HG02759 (cell line): Measurements from ENCODE around the gene CDRT4.

ENCODE experiments used
- ATAC-seq: cut with Tn5 transposase; IDR thresholded peaks from one replicate; pipeline ENCODE4 v1.9.1; 2021; ENCODE audit warnings: mild to moderate bottlenecking, moderate library complexity; ENCODE audit not compliant: unreplicated experiment

Gene CDRT4

DNA sequence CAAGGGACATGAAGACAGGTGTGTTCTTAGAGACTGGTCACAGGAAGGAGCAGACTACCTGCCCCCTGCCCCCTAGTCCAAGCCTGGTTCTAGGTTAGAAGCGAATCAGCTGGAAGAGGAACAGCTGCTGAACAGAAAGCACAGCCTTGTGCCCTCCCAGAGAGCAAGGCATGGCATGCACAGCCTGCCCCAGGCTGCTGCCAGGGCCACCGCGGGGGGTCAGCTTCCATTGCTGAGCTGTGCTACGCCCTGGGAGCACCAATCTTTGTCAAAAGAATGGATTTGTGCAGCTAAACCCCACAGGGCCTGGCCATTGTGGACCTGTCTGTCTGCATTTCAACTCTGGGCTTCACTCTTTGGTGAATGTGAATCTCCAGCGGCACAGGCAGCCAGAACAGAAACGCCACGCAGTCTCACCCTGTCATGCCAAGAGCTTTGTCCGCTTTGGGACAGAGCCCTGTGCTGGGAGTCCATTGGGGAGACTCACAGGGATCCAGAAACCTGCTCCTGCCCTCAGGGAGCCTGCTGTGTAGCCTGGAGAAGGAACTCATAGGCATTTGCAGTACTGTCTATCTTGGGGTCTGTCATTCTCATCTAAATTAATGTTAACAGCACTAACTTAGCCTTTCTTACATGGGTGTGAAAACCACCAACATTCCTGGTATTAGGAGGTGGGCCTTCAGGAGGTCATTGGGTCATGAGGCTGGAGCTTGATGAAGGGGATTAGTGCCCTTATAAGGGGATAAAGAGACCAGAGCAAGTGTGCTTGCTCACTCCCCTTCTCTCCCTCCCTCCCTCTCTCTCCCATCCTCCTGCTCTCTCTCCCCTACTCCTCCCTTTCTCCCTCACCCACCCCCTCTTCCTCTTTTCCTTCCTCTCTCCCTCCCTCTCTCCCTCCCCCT, 25.6 kb upstream of the CDRT4 start:
- no peak for ATAC-seq

DNA sequence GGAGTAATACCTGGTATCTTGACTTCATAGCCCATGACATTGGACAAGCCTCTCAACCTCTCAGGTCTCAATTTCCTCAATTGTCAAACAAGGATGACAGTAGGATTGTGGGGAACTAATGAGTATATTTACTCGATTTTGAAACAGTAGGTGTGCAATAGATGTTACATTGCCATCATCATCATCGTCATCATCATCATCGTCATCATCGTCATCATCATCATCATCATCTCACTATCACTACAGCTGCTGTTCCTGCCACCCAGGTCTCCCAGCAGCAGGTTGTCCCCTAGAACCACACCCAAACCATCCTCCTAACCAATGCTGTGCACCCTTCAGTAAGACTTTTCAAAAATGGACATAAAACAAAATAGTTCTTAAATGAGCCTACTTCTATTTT, 24.8 kb upstream of the CDRT4 start:
- no peak for ATAC-seq

DNA sequence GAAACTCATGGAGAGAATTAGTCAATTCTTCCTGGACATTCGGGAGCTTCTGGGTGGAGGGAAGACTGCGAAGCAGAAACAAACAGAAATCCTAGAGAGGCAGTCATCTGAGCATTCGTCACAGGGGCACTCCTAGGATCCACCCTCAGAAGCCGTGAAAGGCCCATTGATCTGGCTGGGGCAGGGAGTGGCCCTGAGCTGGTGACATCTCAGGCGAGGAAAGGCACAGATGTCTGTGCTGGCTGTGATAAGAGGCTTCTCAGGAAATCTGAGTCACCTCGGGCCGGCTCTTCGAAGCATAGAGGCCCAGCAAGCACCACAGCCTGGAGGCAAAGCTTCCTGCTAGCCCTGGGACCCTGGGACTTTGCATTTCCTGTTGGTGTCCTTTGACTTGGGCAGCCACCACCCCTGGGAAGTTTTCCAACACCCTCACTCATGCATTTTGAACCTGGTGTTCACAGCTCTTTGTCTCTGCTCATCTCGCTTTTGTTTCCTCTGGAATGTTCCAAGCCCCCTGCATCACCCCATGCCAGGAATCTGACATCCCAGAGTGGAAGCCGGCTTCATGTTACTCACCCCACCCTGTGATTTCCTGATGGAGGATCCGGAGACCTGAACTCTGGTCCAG, 23.3 kb upstream of the CDRT4 start:
- ATAC-seq: no peak

DNA sequence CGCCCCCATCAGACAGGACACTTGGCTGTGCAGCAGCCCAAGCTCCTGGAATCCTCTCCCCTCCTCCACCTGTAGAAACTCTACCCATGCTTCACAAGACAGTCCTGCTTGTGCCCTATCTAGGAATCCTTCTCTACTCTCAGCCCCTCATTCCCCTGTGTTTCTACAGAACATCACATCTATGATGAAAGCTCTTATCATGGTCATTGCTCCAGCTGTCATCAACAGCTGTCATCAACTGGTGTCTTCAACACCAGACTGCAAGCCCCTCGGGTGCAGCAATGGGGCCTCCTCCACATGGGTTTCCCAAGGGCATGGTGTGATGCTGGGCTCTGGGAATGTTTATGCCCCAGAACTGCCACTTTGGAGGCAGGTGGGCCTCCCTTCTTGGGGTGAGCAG, 21.1 kb upstream of the CDRT4 start:
- no peak for ATAC-seq

DNA sequence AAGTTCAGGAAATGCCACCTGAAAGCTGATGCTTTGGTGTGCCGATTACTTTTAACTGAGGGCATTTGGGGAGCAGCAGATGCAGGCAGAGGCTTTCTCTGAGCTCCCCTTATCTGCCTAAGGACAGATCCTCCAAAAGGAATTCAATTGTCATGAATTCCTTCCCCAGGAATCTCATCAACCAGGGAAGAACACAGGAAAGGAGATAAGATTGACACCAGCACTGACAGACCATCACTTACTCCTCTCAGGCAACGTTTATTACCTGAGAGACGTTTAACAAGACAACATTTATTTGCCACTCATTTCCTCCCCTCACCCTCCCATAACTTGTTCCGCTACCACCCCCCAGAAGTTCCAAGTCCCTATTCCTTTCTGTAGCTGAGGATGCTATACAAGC, 17.6 kb upstream of the CDRT4 start:
- ATAC-seq: no peak

DNA sequence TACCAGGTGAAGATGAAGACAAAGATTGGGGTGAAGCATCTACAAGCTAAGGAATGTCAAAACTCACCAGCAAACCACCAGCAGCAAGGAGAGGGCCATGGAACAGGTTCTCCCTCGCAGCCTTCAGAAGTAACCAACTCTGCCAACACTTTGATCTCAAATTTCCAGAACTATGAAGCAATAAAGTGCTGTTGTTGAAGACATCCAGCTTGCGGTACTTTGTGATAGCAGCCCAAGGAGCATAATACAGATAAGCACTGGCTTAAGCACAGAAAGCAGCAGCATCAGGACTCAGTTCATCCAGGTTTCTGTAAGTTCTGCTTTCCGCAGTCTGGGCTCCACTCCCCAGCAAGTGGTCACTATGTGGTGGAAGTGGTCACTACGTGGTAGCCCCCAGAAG, 16.0 kb upstream of the CDRT4 start:
- ATAC-seq: no peak

DNA sequence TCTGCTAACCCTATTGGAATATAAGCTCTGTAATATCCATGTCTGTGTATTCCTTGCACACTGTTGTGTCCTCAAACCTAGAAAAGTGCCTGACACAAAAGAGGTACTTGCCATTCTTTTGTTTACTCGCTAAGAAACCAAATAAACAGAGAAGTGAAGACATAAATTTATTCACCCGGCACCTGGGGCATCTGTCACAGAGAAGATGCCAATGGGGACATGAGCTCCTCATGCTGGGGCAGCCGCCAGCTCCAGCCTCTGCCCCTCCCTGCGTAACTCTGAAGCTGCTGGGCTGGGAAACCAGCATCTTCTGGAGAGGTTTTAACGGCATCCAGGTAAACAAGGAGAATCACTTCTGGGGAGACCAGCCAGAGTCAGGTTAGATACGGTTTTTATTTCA, 15.1 kb upstream of the CDRT4 start:
- ATAC-seq: no peak

DNA sequence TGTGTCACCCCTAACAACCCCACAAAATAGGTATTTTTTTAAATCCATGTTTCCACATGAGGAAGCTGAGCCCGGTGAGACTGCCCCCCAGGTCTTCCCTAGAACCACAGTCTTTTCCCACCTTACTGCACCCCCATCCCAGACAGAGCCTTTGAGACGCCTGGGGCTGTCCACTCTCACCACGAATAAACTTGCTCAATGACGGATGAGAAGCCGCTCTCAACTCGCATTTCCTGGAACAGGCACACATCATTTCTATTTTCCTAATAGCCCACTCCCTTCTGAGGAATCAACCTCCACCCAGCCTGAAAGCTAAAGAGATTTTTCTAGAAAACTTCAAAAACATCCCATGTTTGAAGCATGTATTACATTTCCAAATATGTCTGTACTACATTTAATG, 14.1 kb upstream of the CDRT4 start:
- no peak for ATAC-seq

DNA sequence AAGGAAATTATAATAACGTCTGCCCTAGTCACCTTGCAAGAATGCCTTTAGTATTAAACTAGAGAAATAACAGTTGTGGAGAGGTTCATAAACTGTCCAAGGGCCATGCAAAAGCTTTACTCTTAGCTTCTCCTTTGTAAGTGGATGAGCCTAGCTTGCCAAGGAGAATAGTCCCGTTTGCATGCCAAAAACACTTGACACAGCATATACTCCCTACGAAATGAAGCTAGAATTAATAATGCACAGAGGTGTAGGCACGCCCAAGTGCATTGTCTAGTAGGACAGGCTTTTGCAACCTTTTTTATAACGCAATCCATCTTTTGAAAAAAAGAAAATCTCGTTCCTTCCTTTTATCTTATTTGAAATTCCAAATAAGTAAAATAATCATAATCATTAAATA, 12.8 kb upstream of the CDRT4 start:
- no peak for ATAC-seq

DNA sequence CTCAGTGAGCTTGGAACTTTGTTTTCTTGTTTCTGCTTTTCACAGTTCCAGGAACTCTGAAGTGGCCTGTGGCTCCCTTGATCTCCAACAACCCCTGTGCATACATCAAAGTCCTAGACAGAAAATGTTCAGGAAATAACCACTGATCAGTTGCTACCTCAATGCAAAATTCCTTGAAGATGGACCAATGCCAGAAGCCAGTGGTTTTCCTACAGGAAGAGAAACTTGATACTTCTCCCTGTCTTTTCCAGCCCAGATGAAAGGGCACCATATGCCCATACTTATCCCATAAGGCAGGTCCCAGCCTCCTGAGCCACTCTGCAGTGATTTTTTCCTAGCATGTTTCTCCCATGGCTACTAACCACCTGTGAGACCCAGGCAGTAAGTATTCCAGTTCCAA, 12.3 kb upstream of the CDRT4 start:
- ATAC-seq: no peak

DNA sequence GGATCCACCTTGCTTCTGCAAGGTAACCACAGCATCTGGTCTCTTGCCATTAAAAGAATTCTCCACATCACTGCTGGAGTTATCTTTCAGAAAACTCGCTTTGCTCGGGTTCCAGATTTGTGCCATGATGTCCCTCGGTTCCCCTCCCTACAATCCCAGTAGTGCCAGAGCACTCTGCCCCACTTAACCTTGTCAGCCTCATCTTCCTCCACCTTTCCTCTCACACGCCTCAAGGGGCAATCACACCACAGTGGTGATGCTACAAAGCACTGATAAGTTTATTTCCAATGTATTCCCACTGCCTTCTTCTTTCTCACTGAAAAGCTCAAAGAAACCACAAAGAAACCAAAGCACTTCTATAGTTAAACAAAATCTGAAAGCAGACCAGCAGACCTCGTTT, 11.4 kb upstream of the CDRT4 start:
- no peak for ATAC-seq

DNA sequence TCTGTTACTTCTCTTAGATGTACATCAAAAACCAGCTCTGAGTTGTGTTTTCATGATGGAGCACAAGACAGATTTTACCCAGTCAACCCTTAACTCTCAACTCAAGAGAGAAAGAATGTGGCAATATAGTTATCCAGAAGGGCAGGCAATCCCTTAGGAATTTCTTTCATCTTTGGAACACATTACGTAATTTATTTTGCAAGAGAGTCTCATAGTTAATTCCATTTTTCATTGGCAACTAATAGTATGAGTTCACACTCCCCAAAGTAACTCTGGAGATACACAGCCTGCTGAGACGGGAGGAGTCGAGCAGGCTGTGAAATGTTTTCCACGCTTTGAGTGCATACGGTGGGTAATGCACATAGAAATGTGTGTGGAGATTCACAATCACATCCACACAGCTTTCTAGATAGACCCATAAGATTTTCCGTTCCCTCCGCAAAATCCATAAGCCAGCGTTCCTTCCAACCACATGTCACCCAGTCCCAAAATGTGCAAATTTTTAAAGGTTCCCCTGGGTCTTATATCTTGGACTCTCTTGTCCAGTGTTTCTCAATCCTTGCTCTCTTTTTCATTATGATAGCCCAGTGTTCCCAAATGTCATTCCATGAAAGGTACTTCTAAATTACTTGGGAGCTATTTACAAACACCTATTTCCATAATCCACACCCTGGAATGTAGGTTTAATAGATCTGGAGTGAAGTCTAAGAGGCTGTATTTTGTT, 8.4 kb upstream of the CDRT4 start:
- ATAC-seq: no peak

DNA sequence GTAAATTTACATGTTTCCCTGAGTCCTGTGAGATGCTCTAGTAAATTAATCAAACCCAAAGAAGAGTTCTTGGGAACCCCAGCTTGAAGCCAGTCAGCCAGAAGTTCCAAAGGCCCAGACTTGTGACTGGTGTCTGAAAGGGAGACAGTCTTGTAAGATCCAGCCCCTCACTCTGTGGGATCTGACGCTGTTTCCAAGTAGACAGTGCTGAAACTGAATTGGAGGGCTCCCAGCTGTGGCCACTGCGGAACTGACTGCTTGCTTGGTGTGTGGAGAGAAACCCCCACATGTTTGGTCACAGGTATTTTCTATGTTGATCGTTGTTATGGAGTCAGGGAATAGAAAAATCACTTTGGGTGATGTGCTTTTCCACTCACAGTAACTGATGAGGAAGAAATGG, 5.5 kb upstream of the CDRT4 start:
- ATAC-seq: no peak

DNA sequence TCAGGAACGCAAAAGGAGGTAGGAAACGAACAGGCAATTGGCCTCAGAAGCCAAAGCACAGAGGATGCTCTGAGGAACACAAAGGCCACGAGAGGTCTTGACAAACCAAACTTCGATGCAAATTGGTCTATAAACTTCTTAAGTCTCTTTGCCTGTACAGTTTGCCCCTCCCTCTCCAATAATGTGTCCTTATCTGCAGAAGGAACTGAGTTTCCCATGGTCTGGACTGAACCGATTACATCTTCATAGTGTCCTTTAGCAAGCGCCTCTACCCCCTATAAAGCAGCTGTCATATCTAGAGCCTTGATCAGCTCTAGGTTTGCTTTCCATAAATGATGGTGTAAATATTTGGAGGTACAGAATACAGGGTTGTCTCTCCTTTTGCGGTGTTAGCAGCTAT, 3.1 kb upstream of the CDRT4 start:
- ATAC-seq: no peak

DNA sequence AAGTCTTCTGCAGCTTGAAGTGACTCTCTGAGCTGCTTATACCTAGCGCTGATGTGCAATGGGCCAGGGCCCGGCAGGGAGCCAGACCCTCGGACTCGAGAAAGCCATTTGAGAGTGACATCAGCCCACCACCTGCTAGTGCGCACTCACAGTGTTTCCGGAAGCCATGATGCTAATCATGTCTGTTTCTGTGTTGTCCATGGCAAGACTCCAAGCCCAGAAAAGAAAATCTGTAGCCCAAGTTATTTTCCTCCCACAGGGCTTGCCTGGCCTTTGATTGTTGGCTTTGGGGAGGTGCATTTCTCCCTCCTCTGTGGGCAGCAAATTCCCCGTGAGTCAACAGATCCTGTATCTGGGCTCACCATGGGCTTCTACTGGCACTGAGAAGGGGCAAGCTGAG, 1.8 kb upstream of the CDRT4 start:
- ATAC-seq: no peak

DNA sequence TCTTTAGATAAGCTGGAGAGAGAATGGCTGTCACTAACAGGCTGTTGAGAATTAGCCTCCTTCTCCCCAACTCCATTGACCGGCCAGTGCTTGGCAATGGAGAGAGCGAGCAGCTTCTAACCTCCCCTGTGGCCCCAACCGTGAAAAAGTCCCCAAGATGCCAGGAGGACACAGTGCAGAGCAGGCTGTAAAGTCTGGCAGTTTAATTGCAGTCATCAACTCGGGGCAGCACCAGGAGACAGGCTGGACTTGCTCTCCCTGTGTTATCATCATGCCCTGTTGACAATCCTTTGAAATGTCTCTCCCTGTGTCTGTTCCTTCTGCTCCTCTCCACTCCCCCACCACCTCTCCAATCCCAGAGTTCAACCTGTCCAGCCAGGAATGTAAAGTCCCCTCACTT, 705 bp upstream of the CDRT4 start:
- no peak for ATAC-seq

DNA sequence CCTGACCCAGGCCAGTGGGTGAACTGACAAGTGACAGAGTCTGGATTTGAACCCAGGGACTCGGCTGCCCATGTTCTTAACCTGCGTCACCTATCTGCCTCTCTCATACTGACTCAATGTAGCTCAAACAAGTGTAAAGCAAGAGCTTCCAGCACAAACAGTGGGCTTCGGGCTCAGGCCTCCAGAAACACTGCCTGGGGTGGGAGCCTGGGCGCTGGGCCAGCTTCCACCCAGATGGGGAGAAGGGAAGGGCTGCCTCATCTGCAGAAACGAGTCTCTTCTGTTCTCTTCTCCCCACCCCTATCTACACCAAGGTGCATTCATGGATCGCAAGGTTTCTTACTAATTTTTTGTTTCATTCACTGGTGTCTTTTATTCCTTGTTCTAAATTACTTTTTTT, 1.3 kb downstream of the CDRT4 start:
- ATAC-seq: no peak

DNA sequence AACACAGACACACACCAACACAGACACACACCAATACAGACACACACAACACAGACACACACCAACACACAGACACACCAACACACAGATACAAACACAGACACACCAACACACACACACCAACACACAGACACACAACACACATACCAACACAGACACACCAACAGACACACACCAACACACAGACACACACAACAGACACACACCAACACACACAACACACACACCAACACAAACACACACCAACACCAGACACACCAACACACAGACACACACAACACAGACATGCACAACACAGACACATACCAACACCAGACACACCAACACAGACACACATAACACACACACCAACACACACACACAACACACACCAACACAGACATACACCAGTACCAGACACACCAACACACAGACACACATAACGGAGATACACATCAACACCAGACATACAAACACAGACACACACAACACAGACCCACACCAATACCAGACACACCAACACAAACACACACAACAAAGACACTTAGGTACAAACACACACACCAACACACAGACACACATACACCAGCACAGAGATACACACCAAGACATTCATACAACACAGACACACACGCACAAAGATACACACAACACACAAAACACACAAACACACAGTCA, 2.2 kb downstream of the CDRT4 start:
- no peak for ATAC-seq

DNA sequence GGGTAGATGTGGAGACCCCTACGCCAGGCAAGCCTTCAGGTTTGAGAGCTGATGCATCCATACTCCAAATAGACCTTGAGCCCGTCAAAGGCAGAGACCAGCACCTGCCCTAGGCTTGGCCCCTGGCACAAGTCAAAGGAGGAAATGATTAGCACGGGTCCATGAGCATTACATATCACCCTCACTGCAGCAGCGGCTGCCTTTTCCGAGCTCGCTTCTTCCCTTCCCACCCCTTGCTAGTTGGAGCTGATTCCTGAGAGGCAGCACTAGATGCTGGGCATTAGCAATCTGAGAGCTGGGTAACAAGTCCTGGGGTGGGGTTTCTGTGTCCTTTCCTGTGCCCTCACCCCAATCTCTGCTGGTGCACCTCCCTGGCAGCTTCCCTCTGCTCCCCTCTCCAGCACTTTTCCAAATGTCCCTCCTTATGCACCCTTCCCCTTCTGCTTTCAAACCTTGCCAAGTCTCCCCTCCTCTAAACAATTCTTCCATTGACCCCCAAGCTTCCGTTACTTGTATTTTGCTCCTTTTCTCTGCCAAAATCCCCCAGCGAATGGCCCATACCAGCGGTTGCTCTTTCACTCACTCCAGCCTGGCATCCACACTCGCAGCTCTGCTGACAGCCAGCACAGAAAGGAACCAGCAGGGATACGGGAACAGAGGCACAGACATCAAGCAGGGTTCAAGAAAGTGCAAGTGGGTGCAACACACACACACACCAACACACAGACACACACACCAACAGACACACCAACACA, 3.0 kb downstream of the CDRT4 start:
- no peak for ATAC-seq

DNA sequence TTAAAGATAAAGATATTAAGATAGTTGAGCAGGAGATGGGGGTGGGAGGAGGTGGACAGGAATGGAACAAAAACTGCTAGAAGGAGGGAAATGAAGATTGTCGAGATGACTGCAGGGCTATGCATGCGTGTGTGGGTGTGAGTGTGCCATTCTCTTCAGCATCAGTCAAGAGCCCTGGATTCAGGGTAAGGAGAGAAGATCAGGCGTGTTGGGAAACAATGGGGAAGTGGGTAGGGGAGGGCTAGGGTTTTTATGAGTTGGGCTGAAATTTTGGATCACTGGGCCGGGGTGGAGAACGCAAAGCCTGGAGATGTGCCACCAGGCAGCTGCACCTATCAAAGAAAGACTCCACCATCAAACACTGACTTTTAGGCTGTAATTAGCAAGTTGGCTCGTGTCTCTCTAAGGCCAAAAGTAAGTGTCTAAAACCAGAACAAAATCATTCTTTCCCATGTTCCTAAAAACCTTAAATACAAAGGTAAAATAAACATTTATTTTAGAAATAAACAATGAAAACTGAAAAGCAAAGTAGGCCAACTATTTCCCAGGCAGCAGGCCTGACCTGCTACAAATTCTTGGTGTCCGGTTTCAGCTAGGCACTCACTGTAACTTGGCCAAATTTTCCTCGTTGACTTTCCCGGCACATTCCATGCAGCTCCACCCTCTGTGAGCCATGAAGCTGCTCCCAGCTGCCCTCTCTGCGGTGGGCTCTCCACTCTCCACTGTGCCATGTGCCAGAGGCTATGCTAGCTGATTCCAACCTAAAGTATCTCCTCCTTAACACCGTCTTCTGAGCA, 4.2 kb downstream of the CDRT4 start:
- ATAC-seq: no peak
